GM12891 (cell line): ENCODE data around the gene GHRL.

ENCODE experiments used
- POLR2A ChIP-seq: IDR thresholded peaks from 2 replicates; pipeline ENCODE4 v1.6.1; 2011; ENCODE audit warnings: low read depth, low read length, control low read depth
- POLR2AphosphoS5 ChIP-seq: IDR thresholded peaks from 2 replicates; pipeline ENCODE4 v1.6.1; 2011; ENCODE audit warnings: low read depth, low read length, control low read depth

- TF ChIP-seq POLR2A (no peak), POLR2AphosphoS5 (no peak)
Observed at GRCh38 chr3:10251006-10251405, 41.7 kb downstream of the GHRL start.
